Suprapubic skin (tissue), 4 donors: ENCODE data around the gene CYP26B1.

Source experiments
- EP300 ChIP-seq: sonication (generic); formaldehyde crosslinking; IDR thresholded peaks from one replicate; pipeline ENCODE4 v1.6.1; 2017; ENCODE audit warnings: antibody characterized with exemption
- POLR2AphosphoS5 ChIP-seq, 3 donors: sonication (generic); formaldehyde crosslinking; IDR thresholded peaks; one replicate each; pipeline ENCODE4 v1.6.1; 2017; ENCODE audit warnings: antibody characterized with exemption in 3 of 3
- TF ChIP-seq, protein P1 (sequence below), 2 donors: fragments of 200-600 bp in 1 of 2; fragments of 450-650 bp in 1 of 2; sonication (generic) in 1 of 2; IDR thresholded peaks; one replicate each; pipeline ENCODE4 v1.5.1; 2016 to 2019; ENCODE audit warnings: antibody characterized with exemption in 2 of 2, mild to moderate bottlenecking in 1 of 2, moderate library complexity in 1 of 2

- TF ChIP-seq, protein P1, sequence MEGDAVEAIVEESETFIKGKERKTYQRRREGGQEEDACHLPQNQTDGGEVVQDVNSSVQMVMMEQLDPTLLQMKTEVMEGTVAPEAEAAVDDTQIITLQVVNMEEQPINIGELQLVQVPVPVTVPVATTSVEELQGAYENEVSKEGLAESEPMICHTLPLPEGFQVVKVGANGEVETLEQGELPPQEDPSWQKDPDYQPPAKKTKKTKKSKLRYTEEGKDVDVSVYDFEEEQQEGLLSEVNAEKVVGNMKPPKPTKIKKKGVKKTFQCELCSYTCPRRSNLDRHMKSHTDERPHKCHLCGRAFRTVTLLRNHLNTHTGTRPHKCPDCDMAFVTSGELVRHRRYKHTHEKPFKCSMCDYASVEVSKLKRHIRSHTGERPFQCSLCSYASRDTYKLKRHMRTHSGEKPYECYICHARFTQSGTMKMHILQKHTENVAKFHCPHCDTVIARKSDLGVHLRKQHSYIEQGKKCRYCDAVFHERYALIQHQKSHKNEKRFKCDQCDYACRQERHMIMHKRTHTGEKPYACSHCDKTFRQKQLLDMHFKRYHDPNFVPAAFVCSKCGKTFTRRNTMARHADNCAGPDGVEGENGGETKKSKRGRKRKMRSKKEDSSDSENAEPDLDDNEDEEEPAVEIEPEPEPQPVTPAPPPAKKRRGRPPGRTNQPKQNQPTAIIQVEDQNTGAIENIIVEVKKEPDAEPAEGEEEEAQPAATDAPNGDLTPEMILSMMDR (IDR thresholded peaks at IDR 0.05), result no peak
- TF ChIP-seq POLR2AphosphoS5 (IDR thresholded peaks at IDR 0.05), result no peak
- TF ChIP-seq EP300, result no peak
Observed at GRCh38 chr2:72108121-72108520, 39.5 kb downstream of the CYP26B1 start.
